Heart left ventricle (tissue), 13 donors: ENCODE results near the gene OR4E1.

Source experiments
- CTCF ChIP-seq, 12 donors: fragments of 200-600 bp; sonication (generic) in 4 of 12; IDR thresholded peaks; one replicate each; pipeline versions ENCODE4 v1.5.0 to v1.8.0; 2018 to 2022; ENCODE audit warnings: antibody characterized with exemption in 12 of 12, mild to moderate bottlenecking in 5 of 12
- POLR2A ChIP-seq, 2 donors: fragments of 450-650 bp; IDR thresholded peaks; one replicate each; pipeline ENCODE4 v1.6.1; 2017; ENCODE audit warnings: antibody characterized with exemption in 2 of 2, mild to moderate bottlenecking in 2 of 2, moderate library complexity in 2 of 2
- donor health status: ischemic (EF 13 %, LVEDD 7.1; RV severe dilation, severe dysfunction).
- donor health status: DM: no; HTN: yes; CAD: no.
- donor health status: DM: no; HTN: no; CAD: no.
- donor health status: ischemic (EF 25% LVEDD 6.9; RV normal size, moderate dysfunction).
- donor health status: ischemic (EF 25% LVEDD 5.7; RV mildly dilated, moderate dysfunction).
- donor health status: ischemic (EF 35%, LVEDD 5.7; RV mildly dilated, moderate dysfunction).
- donor health status: nonischemic (EF 11% LVEDD 7.7; RV severe dilation, severe dysfunction).
- donor health status: DM: yes; HTN: yes; CAD: no.
- donor health status: PGD.
- donor health status: ischemic (EF 29% LVEDD 5.4; RV normal size, mild dysfunction).
- donor health status: nonischemic (EF 23%, LVEDD 6.1; RV moderate dilation, normal function).

DNA sequence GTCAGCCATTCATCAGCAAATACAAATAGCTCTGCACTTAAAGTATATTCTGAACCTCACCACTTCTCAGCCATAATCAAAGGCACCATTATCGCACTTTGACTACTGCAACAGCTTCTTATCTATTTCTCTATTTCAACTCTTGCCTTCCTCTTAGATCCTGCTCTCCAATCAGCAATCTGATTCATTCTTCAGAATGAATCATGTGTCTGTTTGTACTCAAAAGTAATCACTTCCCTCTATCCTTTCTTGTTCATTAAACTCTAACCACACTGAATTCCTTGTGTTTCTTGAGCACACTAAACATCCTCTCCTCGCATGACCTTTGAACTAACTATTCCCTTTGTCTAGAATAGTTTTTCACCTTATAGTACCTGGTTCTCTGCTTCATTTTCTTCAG is 12.8 kb upstream of the OR4E1 start:
- TF ChIP-seq POLR2A (IDR thresholded peaks at IDR 0.05) (no peak), CTCF (IDR thresholded peaks at IDR 0.05) (no peak)
